Measurements from ENCODE around the gene MEIOSIN. TPM values are rescaled to one million over a fixed set of nuclear protein-coding genes. Genes with fewer than 3 reads are reported as not detected.

Gene MEIOSIN
- total and polyA plus RNA-seq, 9 of the 15 experiments (the other 6 are each of a cell fraction or from before 2014, with no cell fraction given): 0.06 to 2.0 (median 0.76) TPM

GRCh38 chr19:45691516-45692186, 41.6 kb upstream of the MEIOSIN start, which contains the start of gene SNRPD2 (continued):
- TF ChIP-seq ZBTB49 (CRISPR knock-in tag; IDR thresholded peaks at IDR 0.05; ENCODE audit: borderline replicate concordance) (peak; percentile 54; the same call in 1 of the 2 replicates), ELF4 (CRISPR knock-in tag; IDR thresholded peaks at IDR 0.05) (peak; percentile 55; the same call in 1 of the 2 replicates), KLF13 (tag; IDR thresholded peaks at IDR 0.05; ENCODE audit: borderline replicate concordance, low read depth) (no peak), TBL1XR1 (IDR thresholded peaks at IDR 0.05; ENCODE audit: low read length in 2 of 2) (0 out of 4 replicates have a peak, but pooled peaks of 1 of the 2 experiments have one; percentile 27), ZKSCAN1 (IDR thresholded peaks at IDR 0.05; ENCODE audit: low read depth, low read length) (0 out of 2 replicates have a peak, but pooled peaks have one; percentile 9), ZBTB1 (CRISPR knock-in tag; IDR thresholded peaks at IDR 0.05; ENCODE audit: borderline replicate concordance, low read depth) (no peak), USF2 (CRISPR knock-in tag; IDR thresholded peaks at IDR 0.05) (peak; percentile 11; the same call in 1 of the 2 replicates), CREB3 (tag; conservative IDR thresholded peaks at IDR 0.05; ENCODE audit: low read depth) (no peak), HOMEZ (CRISPR knock-in tag; IDR thresholded peaks at IDR 0.05) (no peak), PHB (CRISPR knock-in tag; IDR thresholded peaks at IDR 0.05) (no peak), SIRT6 (IDR thresholded peaks at IDR 0.05; ENCODE audit: low read depth, low read length) (no peak), ZNF184 (CRISPR knock-in tag; IDR thresholded peaks at IDR 0.05) (no peak), SIN3B (IDR thresholded peaks at IDR 0.05; ENCODE audit: low read depth) (peak; percentile 82), NRF1 (conservative IDR thresholded peaks at IDR 0.05 in 1 of 2, IDR thresholded peaks at IDR 0.05 in 1 of 2) (peak; percentile 93 to 94), PHB2 (IDR thresholded peaks at IDR 0.05; ENCODE audit: low read depth) (no peak), ZNF41 (CRISPR knock-in tag; conservative IDR thresholded peaks at IDR 0.05) (no peak), ATF7 (IDR thresholded peaks at IDR 0.05) (peak; percentile 72; the same call in 1 of the 2 replicates), U2AF1 (optimal IDR thresholded peaks at IDR 0.05; ENCODE audit: low read depth, low read length) (no peak), STAT5B (CRISPR knock-in tag; IDR thresholded peaks at IDR 0.05) (no peak), ZBTB8A (IDR thresholded peaks at IDR 0.05; ENCODE audit: partially characterized antibody) (no peak), HDGF (IDR thresholded peaks at IDR 0.05) (no peak), FUS (optimal IDR thresholded peaks at IDR 0.05; ENCODE audit: low read depth, low read length) (no peak), ZNF431 (CRISPR knock-in tag; IDR thresholded peaks at IDR 0.05) (no peak), DMBX1 (CRISPR knock-in tag; IDR thresholded peaks at IDR 0.05; ENCODE audit: borderline replicate concordance) (no peak)
